Measurements from ENCODE around the gene CDRT15.

The CDRT15 gene

DNA sequence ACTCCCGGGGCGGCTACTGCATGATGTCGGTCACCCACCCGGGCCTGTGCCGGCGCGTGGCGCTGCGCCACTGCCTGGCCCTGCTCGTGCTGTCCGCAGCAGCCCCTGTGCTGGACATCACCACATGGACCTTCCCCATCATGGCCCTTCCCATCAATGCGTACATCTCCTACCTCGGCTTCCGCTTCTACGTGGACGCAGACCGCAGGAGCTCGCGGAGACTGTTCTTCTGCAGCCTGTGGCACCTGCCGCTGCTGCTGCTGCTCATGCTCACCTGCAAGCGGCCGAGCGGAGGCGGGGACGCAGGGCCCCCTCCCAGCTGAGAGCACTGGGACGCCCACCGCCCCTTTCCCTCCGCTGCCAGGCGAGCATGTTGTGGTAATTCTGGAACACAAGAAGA lies 29.8 kb downstream of the CDRT15 start:
- Histone ChIP-seq H3K27me3 (ENCODE audit: insufficient read depth, low read length) (no peaks in the 10 kb centered on the region), H3K27ac (ENCODE audit: low read depth, low read length) (no peak overlapping the region), H3K4me3 (ENCODE audit: low read length) (no peak overlapping the region), H3K4me1 (ENCODE audit: insufficient read depth, low read length) (no peaks in the 10 kb centered on the region), H3K9me3 (ENCODE audit: insufficient read depth, low read depth, low read length) (peaks cover 11% of the 10 kb centered on the region), H3K9ac (ENCODE audit: low read depth, low read length) (no peak overlapping the region), H3K36me3 (ENCODE audit: insufficient read depth, low read length) (peaks cover 16% of the 10 kb centered on the region)
- 96% methylated on average over 29 of the region's 29 CpGs for WGBS

DNA sequence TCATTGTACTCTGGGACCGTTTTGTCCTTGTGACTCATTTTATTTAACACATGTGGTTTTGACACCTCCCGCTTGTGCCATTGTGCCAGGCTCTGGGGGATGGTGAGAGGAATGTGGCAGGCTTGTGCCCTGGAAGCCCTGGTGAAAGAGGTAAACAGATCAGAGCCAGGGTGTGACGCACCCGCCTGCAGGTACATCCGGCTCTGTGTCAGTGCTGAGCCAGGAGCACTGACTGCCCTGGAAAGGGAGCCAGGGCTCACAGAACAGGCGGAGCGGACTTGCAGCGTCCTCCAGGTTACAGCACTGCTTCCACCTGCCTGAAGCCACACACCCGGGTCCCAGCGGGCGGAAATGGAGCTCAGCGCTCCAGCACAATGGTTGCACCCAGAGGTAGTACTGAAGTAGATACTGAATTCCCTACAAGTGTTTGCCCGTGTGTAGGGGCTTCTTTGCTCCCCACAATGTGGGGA lies 30.6 kb downstream of the CDRT15 start:
- H3K36me3 ChIP-seq (ENCODE audit: insufficient read depth, low read length), result peaks cover 13% of the 10 kb centered on the region
- no peaks in the 10 kb centered on the region for H3K4me1 ChIP-seq (ENCODE audit: insufficient read depth, low read length)
- WGBS, result 87% methylated on average over 13 of the region's 13 CpGs
- no peaks in the 10 kb centered on the region for H3K27me3 ChIP-seq (ENCODE audit: insufficient read depth, low read length)
- no peak overlapping the region for H3K9ac ChIP-seq (ENCODE audit: low read depth, low read length)
- no peak overlapping the region for H3K27ac ChIP-seq (ENCODE audit: low read depth, low read length)
- H3K4me3 ChIP-seq (ENCODE audit: low read length), result no peak overlapping the region
- H3K9me3 ChIP-seq (ENCODE audit: insufficient read depth, low read depth, low read length), result peaks cover 2% of the 10 kb centered on the region; the same call in 1 of the 2 replicates

GRCh38 chr17:14205380-14205779 lies 31.3 kb downstream of the CDRT15 start:
- no peaks in the 10 kb centered on the region for H3K4me1 ChIP-seq (ENCODE audit: insufficient read depth, low read length)
- H3K27me3 ChIP-seq (ENCODE audit: insufficient read depth, low read length), result no peaks in the 10 kb centered on the region
- no peaks in the 10 kb centered on the region for H3K9me3 ChIP-seq (ENCODE audit: insufficient read depth, low read depth, low read length)
- peaks cover 9% of the 10 kb centered on the region for H3K36me3 ChIP-seq (ENCODE audit: insufficient read depth, low read length)
- no peak overlapping the region for H3K4me3 ChIP-seq (ENCODE audit: low read length)
- no peak overlapping the region for H3K27ac ChIP-seq (ENCODE audit: low read depth, low read length)
- no peak overlapping the region for H3K9ac ChIP-seq (ENCODE audit: low read depth, low read length)
- WGBS, result 97% methylated on average over 10 of the region's 10 CpGs

- Histone ChIP-seq H3K9me3 (ENCODE audit: insufficient read depth, low read depth, low read length) (no peaks in the 10 kb centered on the region), H3K4me1 (ENCODE audit: insufficient read depth, low read length) (no peaks in the 10 kb centered on the region), H3K4me3 (ENCODE audit: low read length) (no peak overlapping the region), H3K27me3 (ENCODE audit: insufficient read depth, low read length) (no peaks in the 10 kb centered on the region), H3K36me3 (ENCODE audit: insufficient read depth, low read length) (peaks cover 6% of the 10 kb centered on the region), H3K9ac (ENCODE audit: low read depth, low read length) (no peak overlapping the region), H3K27ac (ENCODE audit: low read depth, low read length) (no peak overlapping the region)
- 96% methylated on average over 2 of the region's 2 CpGs for WGBS
Observed at GRCh38 chr17:14204546-14204945, 32.1 kb downstream of the CDRT15 start.

GRCh38 chr17:14204084-14204483 lies 32.6 kb downstream of the CDRT15 start:
- no peaks in the 10 kb centered on the region for H3K27me3 ChIP-seq (ENCODE audit: insufficient read depth, low read length)
- no peaks in the 10 kb centered on the region for H3K9me3 ChIP-seq (ENCODE audit: insufficient read depth, low read depth, low read length)
- 75% methylated on average over 5 of the region's 5 CpGs for WGBS
- H3K4me1 ChIP-seq (ENCODE audit: insufficient read depth, low read length), result no peaks in the 10 kb centered on the region
- no peak overlapping the region for H3K27ac ChIP-seq (ENCODE audit: low read depth, low read length)
- H3K36me3 ChIP-seq (ENCODE audit: insufficient read depth, low read length), result peaks cover 2% of the 10 kb centered on the region
- H3K4me3 ChIP-seq (ENCODE audit: low read length), result no peak overlapping the region
- no peak overlapping the region for H3K9ac ChIP-seq (ENCODE audit: low read depth, low read length)

GRCh38 chr17:14203388-14203787 lies 33.3 kb downstream of the CDRT15 start:
- no peak overlapping the region for H3K27ac ChIP-seq (ENCODE audit: low read depth, low read length)
- no peaks in the 10 kb centered on the region for H3K4me1 ChIP-seq (ENCODE audit: insufficient read depth, low read length)
- H3K9ac ChIP-seq (ENCODE audit: low read depth, low read length), result no peak overlapping the region
- 96% methylated on average over 3 of the region's 3 CpGs for WGBS
- no peaks in the 10 kb centered on the region for H3K27me3 ChIP-seq (ENCODE audit: insufficient read depth, low read length)
- H3K36me3 ChIP-seq (ENCODE audit: insufficient read depth, low read length), result no peaks in the 10 kb centered on the region
- no peak overlapping the region for H3K4me3 ChIP-seq (ENCODE audit: low read length)
- H3K9me3 ChIP-seq (ENCODE audit: insufficient read depth, low read depth, low read length), result no peaks in the 10 kb centered on the region

- WGBS, result 97% methylated on average over 9 of the region's 10 CpGs
- H3K4me1 ChIP-seq (ENCODE audit: insufficient read depth, low read length), result no peaks in the 10 kb centered on the region
- H3K9me3 ChIP-seq (ENCODE audit: insufficient read depth, low read depth, low read length), result no peaks in the 10 kb centered on the region
- H3K36me3 ChIP-seq (ENCODE audit: insufficient read depth, low read length), result peaks cover 2% of the 10 kb centered on the region; the same call in 1 of the 2 replicates
- H3K4me3 ChIP-seq (ENCODE audit: low read length), result no peak overlapping the region
- H3K27ac ChIP-seq (ENCODE audit: low read depth, low read length), result no peak overlapping the region
- H3K27me3 ChIP-seq (ENCODE audit: insufficient read depth, low read length), result no peaks in the 10 kb centered on the region
- H3K9ac ChIP-seq (ENCODE audit: low read depth, low read length), result no peak overlapping the region
Observed at GRCh38 chr17:14202388-14203166, 34.1 kb downstream of the CDRT15 start.

DNA sequence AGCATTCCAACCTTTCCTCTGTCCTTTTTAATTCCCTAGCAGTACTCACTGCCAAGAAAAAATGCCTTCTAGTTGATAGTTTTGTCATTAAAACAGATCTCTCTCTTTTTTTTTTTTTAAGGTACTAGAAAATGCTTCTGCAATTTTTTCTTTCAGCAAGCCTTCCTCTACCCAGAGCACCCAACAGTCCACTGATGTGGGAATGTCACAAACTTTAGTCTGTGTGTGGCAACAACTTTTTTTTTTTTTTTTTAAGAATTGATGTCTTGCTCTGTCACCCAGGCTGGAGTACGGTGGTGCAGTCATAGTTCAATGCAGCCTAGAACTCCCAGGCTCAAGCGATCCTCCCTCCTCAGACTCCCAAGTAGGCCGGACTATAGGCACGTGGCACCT lies 34.7 kb downstream of the CDRT15 start:
- Histone ChIP-seq H3K36me3 (ENCODE audit: insufficient read depth, low read length) (peaks cover 2% of the 10 kb centered on the region; the same call in 1 of the 2 replicates), H3K9ac (ENCODE audit: low read depth, low read length) (no peak overlapping the region), H3K9me3 (ENCODE audit: insufficient read depth, low read depth, low read length) (no peaks in the 10 kb centered on the region), H3K4me3 (ENCODE audit: low read length) (no peak overlapping the region), H3K27me3 (ENCODE audit: insufficient read depth, low read length) (no peaks in the 10 kb centered on the region), H3K4me1 (ENCODE audit: insufficient read depth, low read length) (no peaks in the 10 kb centered on the region), H3K27ac (ENCODE audit: low read depth, low read length) (no peak overlapping the region)
- 100% methylated on average over 2 of the region's 4 CpGs for WGBS

DNA sequence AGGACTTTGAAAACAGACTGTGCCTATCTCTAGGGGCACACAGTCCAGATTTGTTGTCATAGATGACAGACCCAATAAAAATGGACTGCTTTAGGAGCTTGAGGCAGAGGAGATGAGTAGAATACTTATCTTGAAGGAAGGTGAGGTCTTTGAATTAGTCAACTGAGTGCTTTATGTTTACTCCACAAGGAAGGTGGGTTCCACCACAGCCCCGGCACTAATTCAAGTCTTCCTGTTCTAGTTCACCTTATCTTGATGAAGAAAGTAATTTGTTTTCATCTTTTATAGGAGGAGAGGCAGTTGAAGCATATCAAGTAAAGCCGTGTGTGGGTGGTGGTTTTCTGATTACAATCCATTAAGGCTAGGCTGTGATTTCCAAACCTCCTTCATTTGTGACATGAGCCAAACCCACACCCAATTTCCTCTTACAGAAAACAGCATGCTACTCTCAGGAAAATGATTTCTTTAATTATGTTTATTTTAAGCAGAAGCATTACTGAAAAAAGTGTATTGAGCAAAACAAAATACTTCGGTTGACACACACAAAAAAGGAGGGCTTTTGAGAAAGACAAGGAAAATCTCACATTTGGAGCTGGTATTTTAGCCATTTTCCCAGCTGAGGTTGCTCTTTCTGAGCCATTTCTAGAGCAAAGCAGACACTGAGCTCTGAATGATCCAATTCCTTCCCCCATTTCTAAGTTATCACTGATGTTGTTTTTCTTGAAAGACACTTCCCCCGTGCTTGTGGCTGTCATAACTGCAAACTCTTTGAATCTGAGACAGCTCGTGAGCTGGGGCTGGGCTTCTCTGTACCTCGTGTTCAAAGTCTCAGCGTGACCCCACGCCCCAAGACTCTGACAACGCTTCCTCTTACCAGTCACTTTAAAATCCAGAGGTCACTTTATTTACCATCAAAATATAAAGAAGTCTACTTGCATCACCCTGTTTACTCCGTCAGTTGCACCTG lies 35.4 kb downstream of the CDRT15 start:
- WGBS, result 92% methylated on average over 9 of the region's 10 CpGs
- no peak overlapping the region for H3K27ac ChIP-seq (ENCODE audit: low read depth, low read length)

DNA sequence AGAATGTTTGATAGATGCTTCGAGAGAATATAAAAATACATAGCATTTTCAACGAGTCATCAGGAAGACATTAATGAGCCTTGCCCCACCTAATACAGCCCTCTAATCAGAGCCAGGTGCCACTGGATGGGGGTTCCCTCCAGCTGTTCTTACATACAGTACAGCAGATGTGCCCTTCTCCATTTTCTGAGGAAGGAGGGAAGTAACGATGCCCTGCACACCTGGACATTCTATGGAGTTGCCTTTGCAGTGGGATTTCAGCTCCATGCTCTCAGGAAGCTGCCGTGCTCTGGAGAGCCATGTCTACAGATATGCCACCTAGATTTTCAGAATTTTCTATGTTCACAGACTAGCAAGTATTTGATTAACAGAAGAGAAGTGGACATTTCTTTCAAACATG lies 36.3 kb downstream of the CDRT15 start:
- H3K4me3 ChIP-seq (ENCODE audit: low read length), result no peak overlapping the region
- 97% methylated on average over 4 of the region's 4 CpGs for WGBS
- no peaks in the 10 kb centered on the region for H3K27me3 ChIP-seq (ENCODE audit: insufficient read depth, low read length)
- H3K9ac ChIP-seq (ENCODE audit: low read depth, low read length), result no peak overlapping the region
- no peaks in the 10 kb centered on the region for H3K4me1 ChIP-seq (ENCODE audit: insufficient read depth, low read length)
- H3K36me3 ChIP-seq (ENCODE audit: insufficient read depth, low read length), result peaks cover 2% of the 10 kb centered on the region; the same call in 1 of the 2 replicates
- H3K9me3 ChIP-seq (ENCODE audit: insufficient read depth, low read depth, low read length), result no peaks in the 10 kb centered on the region
- no peak overlapping the region for H3K27ac ChIP-seq (ENCODE audit: low read depth, low read length)

More for the DNA sequence above, 35.4 kb downstream of the CDRT15 start:
- H3K36me3 ChIP-seq (ENCODE audit: insufficient read depth, low read length), result peaks cover 2% of the 10 kb centered on the region; the same call in 1 of the 2 replicates
- no peak overlapping the region for H3K9ac ChIP-seq (ENCODE audit: low read depth, low read length)
- H3K4me3 ChIP-seq (ENCODE audit: low read length), result no peak overlapping the region
- H3K27me3 ChIP-seq (ENCODE audit: insufficient read depth, low read length), result no peaks in the 10 kb centered on the region
- no peaks in the 10 kb centered on the region for H3K9me3 ChIP-seq (ENCODE audit: insufficient read depth, low read depth, low read length)
- H3K4me1 ChIP-seq (ENCODE audit: insufficient read depth, low read length), result no peaks in the 10 kb centered on the region

DNA sequence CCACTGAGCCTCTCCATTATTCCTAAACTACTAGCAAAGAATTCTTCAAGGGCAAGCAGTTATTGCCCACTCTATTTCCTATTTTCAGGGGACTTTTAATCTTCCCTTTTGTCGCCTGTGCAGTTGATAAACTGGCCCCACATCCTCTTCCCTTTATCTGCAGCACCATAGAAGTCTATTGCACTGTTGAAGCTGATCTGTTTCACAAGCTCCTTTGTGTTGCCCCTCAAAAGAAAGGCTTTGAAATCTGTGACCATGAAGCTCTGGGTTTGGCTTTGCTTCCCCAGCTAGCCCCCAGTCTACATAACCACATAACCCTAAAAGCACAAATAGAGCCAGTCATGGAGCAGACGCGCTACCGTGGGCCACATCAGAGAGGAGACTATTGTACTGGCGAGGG lies 37.1 kb downstream of the CDRT15 start:
- Histone ChIP-seq H3K4me3 (ENCODE audit: low read length) (no peak overlapping the region), H3K36me3 (ENCODE audit: insufficient read depth, low read length) (peaks cover 2% of the 10 kb centered on the region; the same call in 1 of the 2 replicates), H3K27ac (ENCODE audit: low read depth, low read length) (no peak overlapping the region), H3K9ac (ENCODE audit: low read depth, low read length) (no peak overlapping the region), H3K4me1 (ENCODE audit: insufficient read depth, low read length) (no peaks in the 10 kb centered on the region), H3K27me3 (ENCODE audit: insufficient read depth, low read length) (no peaks in the 10 kb centered on the region), H3K9me3 (ENCODE audit: insufficient read depth, low read depth, low read length) (no peaks in the 10 kb centered on the region)
- 97% methylated on average over 5 of the region's 5 CpGs for whole genome bisulfite sequencing

All from HUES64 (cell line).